Suprapubic skin (tissue), 3 donors: ENCODE data around the gene PRKAG2.

Source experiments
- POLR2A ChIP-seq, 2 donors: fragments of 450-650 bp; IDR thresholded peaks; one replicate each; pipeline ENCODE4 v1.6.1; 2017; ENCODE audit warnings: antibody characterized with exemption in 2 of 2, mild to moderate bottlenecking in 2 of 2, moderate library complexity in 2 of 2
- TF ChIP-seq, protein P1 (sequence below), 2 donors: fragments of 200-600 bp in 1 of 2; fragments of 450-650 bp in 1 of 2; sonication (generic) in 1 of 2; IDR thresholded peaks; one replicate each; pipeline ENCODE4 v1.5.1; 2016 to 2019; ENCODE audit warnings: antibody characterized with exemption in 2 of 2, mild to moderate bottlenecking in 1 of 2, moderate library complexity in 1 of 2

- TF ChIP-seq POLR2A (IDR thresholded peaks at IDR 0.05) = no peak
- TF ChIP-seq, protein P1, sequence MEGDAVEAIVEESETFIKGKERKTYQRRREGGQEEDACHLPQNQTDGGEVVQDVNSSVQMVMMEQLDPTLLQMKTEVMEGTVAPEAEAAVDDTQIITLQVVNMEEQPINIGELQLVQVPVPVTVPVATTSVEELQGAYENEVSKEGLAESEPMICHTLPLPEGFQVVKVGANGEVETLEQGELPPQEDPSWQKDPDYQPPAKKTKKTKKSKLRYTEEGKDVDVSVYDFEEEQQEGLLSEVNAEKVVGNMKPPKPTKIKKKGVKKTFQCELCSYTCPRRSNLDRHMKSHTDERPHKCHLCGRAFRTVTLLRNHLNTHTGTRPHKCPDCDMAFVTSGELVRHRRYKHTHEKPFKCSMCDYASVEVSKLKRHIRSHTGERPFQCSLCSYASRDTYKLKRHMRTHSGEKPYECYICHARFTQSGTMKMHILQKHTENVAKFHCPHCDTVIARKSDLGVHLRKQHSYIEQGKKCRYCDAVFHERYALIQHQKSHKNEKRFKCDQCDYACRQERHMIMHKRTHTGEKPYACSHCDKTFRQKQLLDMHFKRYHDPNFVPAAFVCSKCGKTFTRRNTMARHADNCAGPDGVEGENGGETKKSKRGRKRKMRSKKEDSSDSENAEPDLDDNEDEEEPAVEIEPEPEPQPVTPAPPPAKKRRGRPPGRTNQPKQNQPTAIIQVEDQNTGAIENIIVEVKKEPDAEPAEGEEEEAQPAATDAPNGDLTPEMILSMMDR (IDR thresholded peaks at IDR 0.05) = no peak
Measured at GRCh38 chr7:151592330-151592729, 284.6 kb downstream of the PRKAG2 start.
